Measurements from ENCODE around the gene PNN.
"Not testable (repeated sequence)": the region's sequence is repeated elsewhere in the genome, so short reads cannot be mapped to it uniquely, and the experiment has no call there.

Gene PNN

GRCh38 chr14:39174560-39175444 is at the start of gene PNN:
PNN (plus strand) TSS chr14:39175254; CDS start chr14:39175280, 26 bp downstream.
- peak; percentile 88 for DNase-seq

GRCh38 chr14:39137835-39138234 is 37.2 kb upstream of the PNN start:
- not testable (repeated sequence) for DNase-seq

GRCh38 chr14:39138440-39138839 is 36.6 kb upstream of the PNN start:
- DNase-seq, result no peak

GRCh38 chr14:39140170-39140569 is 34.9 kb upstream of the PNN start:
- DNase-seq, result no peak

- not testable (repeated sequence) for DNase-seq
Measured at GRCh38 chr14:39141623-39142022, 33.4 kb upstream of the PNN start.

GRCh38 chr14:39143226-39143625 is 31.8 kb upstream of the PNN start:
- not testable (repeated sequence) for DNase-seq

GRCh38 chr14:39145266-39145966 is 29.6 kb upstream of the PNN start:
- no peak for DNase-seq

- no peak for DNase-seq
Measured at GRCh38 chr14:39154594-39155189, 20.4 kb upstream of the PNN start.

- no peak for DNase-seq
Measured at GRCh38 chr14:39157491-39157890, 17.6 kb upstream of the PNN start.

- no peak for DNase-seq
Measured at GRCh38 chr14:39158222-39158858, 16.7 kb upstream of the PNN start.

GRCh38 chr14:39160494-39160893 is 14.6 kb upstream of the PNN start:
- DNase-seq, result no peak

GRCh38 chr14:39167797-39168320 is 7.2 kb upstream of the PNN start:
- DNase-seq, result not testable (repeated sequence)

GRCh38 chr14:39168591-39168990 is 6.5 kb upstream of the PNN start:
- DNase-seq, result no peak

- no peak for DNase-seq
Measured at GRCh38 chr14:39169541-39169900, 5.5 kb upstream of the PNN start.

GRCh38 chr14:39173198-39173597 is 1.9 kb upstream of the PNN start:
- DNase-seq, result no peak

GRCh38 chr14:39175445-39176262 is 600 bp downstream of the PNN start:
- DNase-seq, result no peak

GRCh38 chr14:39176263-39177167 is 1.5 kb downstream of the PNN start:
- DNase-seq, result no peak

GRCh38 chr14:39177168-39177545 is 2.1 kb downstream of the PNN start:
- no peak for DNase-seq

- no peak for DNase-seq
Measured at GRCh38 chr14:39179042-39179441, 4.0 kb downstream of the PNN start.

GRCh38 chr14:39180553-39180952 is 5.5 kb downstream of the PNN start:
- no peak for DNase-seq
